Skin epidermis (tissue), 12 donors: ENCODE results near the gene LRRC4B.

ENCODE experiments used
- H3K27ac ChIP-seq, 21 experiments: fragments of 200-600 bp; sonication (generic) in 11 of 21; one replicate each; pipeline ENCODE4 v1.5.0; 2020; ENCODE audit warnings: mild to moderate bottlenecking in 3 of 21, inconsistent platforms in 2 of 21, moderate library complexity in 2 of 21
- H3K4me3 ChIP-seq, 7 experiments: fragments of 200-600 bp; sonication (generic) in 2 of 7; one replicate each; pipeline ENCODE4 v1.5.0; 2020; ENCODE audit warnings: inconsistent platforms in 2 of 7, mild to moderate bottlenecking in 2 of 7, moderate library complexity in 1 of 7

The LRRC4B gene

GRCh38 chr19:50555033-50555432 lies 13.2 kb downstream of the LRRC4B start:
- no peak overlapping the region for H3K27ac ChIP-seq
- no peak overlapping the region for H3K4me3 ChIP-seq

- no peak overlapping the region for H3K27ac ChIP-seq
- no peak overlapping the region for H3K4me3 ChIP-seq
These were observed 14.0 kb downstream of the LRRC4B start for GRCh38 chr19:50554212-50554611.

- Histone ChIP-seq H3K4me3 (no peak overlapping the region), H3K27ac (no peak overlapping the region)
These were observed 15.0 kb downstream of the LRRC4B start for GRCh38 chr19:50553134-50553703.

GRCh38 chr19:50552540-50552939 lies 15.7 kb downstream of the LRRC4B start:
- no peak overlapping the region for H3K27ac ChIP-seq

GRCh38 chr19:50551715-50552187 lies 16.5 kb downstream of the LRRC4B start:
- no peak overlapping the region for H3K27ac ChIP-seq
- H3K4me3 ChIP-seq, result no peak overlapping the region

More at GRCh38 chr19:50552540-50552939, 15.7 kb downstream of the LRRC4B start:
- H3K4me3 ChIP-seq, result no peak overlapping the region

- H3K4me3 ChIP-seq, result no peak overlapping the region
- H3K27ac ChIP-seq, result no peak overlapping the region
These were observed 17.1 kb downstream of the LRRC4B start for GRCh38 chr19:50551034-50551714.

GRCh38 chr19:50550594-50550966 lies 17.7 kb downstream of the LRRC4B start:
- H3K4me3 ChIP-seq, result no peak overlapping the region
- H3K27ac ChIP-seq, result no peak overlapping the region

- H3K27ac ChIP-seq, result no peak overlapping the region
- no peak overlapping the region for H3K4me3 ChIP-seq
These were observed 18.2 kb downstream of the LRRC4B start for GRCh38 chr19:50549927-50550593.

GRCh38 chr19:50549059-50549926 lies 18.9 kb downstream of the LRRC4B start:
- Histone ChIP-seq H3K27ac (no peak overlapping the region), H3K4me3 (no peak overlapping the region)

- no peak overlapping the region for H3K27ac ChIP-seq
- H3K4me3 ChIP-seq, result no peak overlapping the region
These were observed 19.8 kb downstream of the LRRC4B start for GRCh38 chr19:50548191-50549058.

GRCh38 chr19:50547385-50548190 lies 20.6 kb downstream of the LRRC4B start:
- Histone ChIP-seq H3K27ac (no peak overlapping the region), H3K4me3 (no peak overlapping the region)

- no peak overlapping the region for H3K4me3 ChIP-seq
- no peak overlapping the region for H3K27ac ChIP-seq
These were observed 21.6 kb downstream of the LRRC4B start for GRCh38 chr19:50546527-50547221.

- H3K27ac ChIP-seq, result no peak overlapping the region
- H3K4me3 ChIP-seq, result no peak overlapping the region
These were observed 25.3 kb downstream of the LRRC4B start for GRCh38 chr19:50542943-50543342.

- Histone ChIP-seq H3K27ac (no peak overlapping the region), H3K4me3 (no peak overlapping the region)
These were observed 30.4 kb downstream of the LRRC4B start for GRCh38 chr19:50537769-50538230.

GRCh38 chr19:50537306-50537685 lies 30.9 kb downstream of the LRRC4B start:
- no peak overlapping the region for H3K27ac ChIP-seq
- H3K4me3 ChIP-seq, result no peak overlapping the region

- Histone ChIP-seq H3K4me3 (no peak overlapping the region), H3K27ac (no peak overlapping the region)
These were observed 31.5 kb downstream of the LRRC4B start for GRCh38 chr19:50536662-50537305.

GRCh38 chr19:50535672-50536187 lies 32.5 kb downstream of the LRRC4B start:
- Histone ChIP-seq H3K4me3 (no peak overlapping the region), H3K27ac (no peak overlapping the region)
